ENCODE data around the gene DCAF8.
A peak's percentile ranks its signal among the peaks of the same experiment; 100 is the strongest.

DCAF8 gene

DNA sequence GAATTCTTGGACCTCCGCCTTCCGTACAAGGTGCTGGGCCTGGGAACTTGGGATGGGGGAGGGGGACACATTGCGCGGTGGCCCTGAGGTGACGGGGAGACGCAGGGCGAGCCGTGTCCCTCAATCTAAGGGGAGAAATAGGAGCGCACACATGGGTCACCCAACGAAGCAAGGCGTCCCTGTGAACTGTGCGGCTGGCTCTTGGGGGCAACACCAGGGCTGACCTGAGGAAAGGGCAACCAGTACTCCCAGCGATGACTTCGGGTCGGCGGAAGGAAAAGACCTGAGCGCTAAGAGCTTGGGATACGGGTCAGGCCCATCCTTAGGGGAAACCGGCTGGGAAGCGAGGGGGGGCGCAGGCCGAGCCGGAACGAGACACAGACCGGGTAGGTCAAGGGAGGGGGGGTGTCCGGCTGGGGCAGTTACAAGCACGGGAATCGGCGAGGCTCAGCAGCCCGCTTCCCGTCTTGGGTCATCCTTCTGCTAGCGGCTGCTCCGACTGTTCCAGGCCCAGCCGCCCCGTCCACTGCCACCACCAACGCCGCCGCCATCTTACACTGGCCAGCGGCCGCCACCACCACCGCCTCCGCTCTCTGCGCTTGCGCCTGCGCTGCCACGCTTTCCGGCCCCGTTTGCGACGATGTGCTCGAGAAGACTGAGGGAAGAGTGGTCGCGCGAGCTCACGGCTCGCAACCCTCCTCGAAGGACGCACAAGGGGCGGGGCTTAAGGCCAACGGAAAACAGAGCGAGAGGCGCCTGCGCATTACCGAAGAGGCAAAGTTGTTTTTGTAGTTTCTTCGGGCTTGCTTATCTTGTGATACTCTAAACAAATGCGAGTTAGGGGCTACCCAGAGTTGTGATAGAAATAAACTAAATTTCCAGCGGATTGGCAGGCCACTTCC is at the start of gene DCAF8:
TSS of gene DCAF8 (minus strand) at position 657 of the 902 bp plus-strand sequence. CDS start 18,541 bp downstream, outside the sequence.
- peak within 1 kb of the TSS; percentile 99 for H3K4me3 ChIP-seq
- H3K27ac ChIP-seq, result peak within 1 kb of the TSS; percentile 99
- DNase-seq (ENCODE audit: low spot score), result peak; percentile 98
- TF ChIP-seq CTCF (IDR thresholded peaks at IDR 0.05), result no peak

GRCh38 chr1:160309571-160309970 is 47.2 kb upstream of the DCAF8 start:
- no peak for DNase-seq (ENCODE audit: low spot score)
- TF ChIP-seq CTCF (IDR thresholded peaks at IDR 0.05), result no peak
- Histone ChIP-seq H3K27ac (no peak overlapping the region), H3K4me3 (no peak overlapping the region)

DNA sequence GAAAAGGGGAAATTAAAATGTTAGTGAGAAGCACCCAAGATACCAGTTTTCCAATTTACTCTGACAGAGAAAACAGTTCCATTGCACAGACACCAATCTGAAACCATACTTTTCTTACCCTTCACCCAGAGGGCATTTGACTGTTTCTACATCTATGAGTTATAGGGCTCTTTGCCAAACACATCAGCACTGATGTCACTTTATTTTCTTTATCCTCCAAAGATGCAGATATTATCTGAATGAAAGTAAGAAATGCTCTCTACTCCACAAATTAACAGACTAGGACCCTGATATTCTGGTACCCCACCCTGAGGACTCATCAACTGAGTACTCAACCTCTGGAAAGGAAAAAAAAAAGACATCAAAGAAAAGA is 46.8 kb upstream of the DCAF8 start:
- TF ChIP-seq CTCF (IDR thresholded peaks at IDR 0.05), result no peak
- H3K27ac ChIP-seq, result no peak overlapping the region

GRCh38 chr1:160308451-160309184 is 46.3 kb upstream of the DCAF8 start:
- no peak for DNase-seq (ENCODE audit: low spot score)
- TF ChIP-seq CTCF (IDR thresholded peaks at IDR 0.05), result no peak
- H3K27ac ChIP-seq, result no peak overlapping the region
- H3K4me3 ChIP-seq, result no peak overlapping the region

More for the DNA sequence above, 46.8 kb upstream of the DCAF8 start:
- no peak overlapping the region for H3K4me3 ChIP-seq
- DNase-seq (ENCODE audit: low spot score), result no peak

DNA sequence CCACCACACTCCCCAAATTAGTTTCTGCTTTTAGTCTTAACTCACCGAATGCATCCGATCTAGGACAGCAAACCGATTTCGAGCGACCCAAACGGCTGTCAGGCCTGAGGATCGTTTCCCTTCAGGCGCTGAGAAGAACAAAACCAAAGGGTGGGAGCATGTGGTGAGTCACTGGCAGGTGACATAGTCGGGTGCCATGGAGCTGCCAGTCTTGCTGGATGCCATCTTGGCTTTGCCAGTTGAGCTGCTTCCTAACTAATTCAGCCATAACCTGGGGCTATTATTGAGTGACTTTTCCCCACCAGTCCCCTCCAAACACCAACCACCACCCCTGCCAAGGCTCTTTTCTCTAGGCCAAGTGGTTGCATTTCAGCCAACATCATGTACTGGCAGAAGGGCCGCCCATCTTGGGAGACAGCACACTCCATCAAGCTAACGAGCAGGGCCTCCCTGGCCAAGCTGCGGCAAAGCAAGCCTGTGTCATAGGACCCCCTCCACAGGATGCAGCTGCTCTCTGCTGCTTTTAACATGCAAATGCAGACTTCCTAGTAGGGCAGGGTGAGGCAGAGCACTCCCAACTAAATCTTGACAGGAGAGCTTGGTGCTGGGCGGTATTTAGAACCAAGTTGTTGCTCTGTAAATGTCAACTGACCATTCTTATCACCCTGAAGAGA is 44.9 kb upstream of the DCAF8 start:
- DNase-seq (ENCODE audit: low spot score), result no peak
- TF ChIP-seq CTCF (IDR thresholded peaks at IDR 0.05), result no peak
- Histone ChIP-seq H3K27ac (no peak overlapping the region), H3K4me3 (no peak overlapping the region)

GRCh38 chr1:160300173-160300572 is 37.8 kb upstream of the DCAF8 start:
- no peak for TF ChIP-seq CTCF (IDR thresholded peaks at IDR 0.05)
- H3K4me3 ChIP-seq, result no peak overlapping the region
- no peak overlapping the region for H3K27ac ChIP-seq
- no peak for DNase-seq (ENCODE audit: low spot score)

All from coronary artery (tissue), 2 donors.